A549 (cell line): ENCODE measurements around the gene NUMA1. TPM values are rescaled to one million over a fixed set of nuclear protein-coding genes. Genes with fewer than 3 reads are reported as not detected.

ENCODE experiments used
- ATAC-seq, 2 experiments: fragments of 200-7000 bp in 1 of 2; fragments of >200 bp in 1 of 2; cut with Nextera tagmentation in 1 of 2; cut with Tn5 transposase in 1 of 2; 3 replicates each; pipeline versions ENCODE4 v1.8.0 to v1.9.1; 2018 to 2020; ENCODE audit warnings: mild to moderate bottlenecking in 1 of 2, moderate library complexity in 1 of 2
- CTCF ChIA-PET: fragments of 300-600 bp; sonication (Branson Sonifier 250); formaldehyde crosslinking; extraction: SDS; loops from one replicate; lab custom pipeline; 2021; ENCODE audit warnings: antibody characterized with exemption, inconsistent platforms; lab: Yijun Ruan, JAX
- POLR2A ChIA-PET: fragments of 350-600 bp; formaldehyde crosslinking; extraction: SDS; loops from one replicate; lab custom pipeline; 2021; ENCODE audit warnings: antibody characterized with exemption, inconsistent platforms; lab: Yijun Ruan, JAX
- DNase-seq, 2 experiments: peaks; one replicate each; pipeline versions ENCODE4 v3.0.0 to v3.0.0-alpha.2; 2011 to 2016; ENCODE audit warnings: low read depth in 1 of 2, low spot score in 1 of 2
- FAIRE-seq: peaks from 2 replicates; lab custom pipeline; 2011; peaks lifted over from hg19 to GRCh38; lab: Jason Lieb, UNC
- H3K27ac ChIP-seq, 2 experiments: fragments of >200 bp; sonication (Bioruptor Twin); formaldehyde crosslinking; 3 replicates each; pipeline ENCODE4 v1.5.1; 2016 to 2017
- H3K4me1 ChIP-seq: fragments of >200 bp; sonication (Bioruptor Twin); formaldehyde crosslinking; 3 replicates; pipeline ENCODE4 v1.6.1; 2016
- H3K4me2 ChIP-seq: fragments of >200 bp; sonication (Bioruptor Twin); formaldehyde crosslinking; 3 replicates; pipeline ENCODE4 v1.6.1; 2016
- H3K4me3 ChIP-seq: fragments of >200 bp; sonication (Bioruptor Twin); formaldehyde crosslinking; 3 replicates; pipeline ENCODE4 v1.5.1; 2016
- H3K9me3 ChIP-seq: fragments of >200 bp; sonication (Bioruptor Twin); formaldehyde crosslinking; 3 replicates; pipeline ENCODE4 v1.6.1; 2016
- CBX8 ChIP-seq: fragments of 200-600 bp; sonication (generic); IDR thresholded peaks from 2 replicates; pipeline ENCODE4 v1.6.1; 2016
- EHF ChIP-seq: fragments of 250-450 bp; sonication (Bioruptor Pico); IDR thresholded peaks from 2 replicates; pipeline ENCODE4 v1.5.0; 2020; ENCODE audit warnings: mild to moderate bottlenecking
- ESRRA ChIP-seq: fragments of 150-350 bp; IDR thresholded peaks from 2 replicates; pipeline ENCODE4 v1.6.1; 2014; ENCODE audit warnings: mild to moderate bottlenecking, low read length, borderline replicate concordance
- HDAC2 ChIP-seq: fragments of 200-600 bp; sonication (generic); IDR thresholded peaks from 2 replicates; pipeline ENCODE4 v1.6.1; 2016
- JUN ChIP-seq, 2 experiments: fragments of >200 bp; sonication (Bioruptor Twin); formaldehyde crosslinking; IDR thresholded peaks; 2 replicates in 1 of 2; 3 replicates in 1 of 2; pipeline ENCODE4 v1.6.1; 2016 to 2017
- KDM1A ChIP-seq: fragments of 200-600 bp; sonication (generic); IDR thresholded peaks from 2 replicates; pipeline ENCODE4 v1.6.1; 2016; ENCODE audit warnings: low read depth, mild to moderate bottlenecking
- KDM5A ChIP-seq: fragments of 200-600 bp; sonication (generic); IDR thresholded peaks from 2 replicates; pipeline ENCODE4 v1.6.1; 2016; ENCODE audit warnings: antibody characterized with exemption, mild to moderate bottlenecking
- NPAS2 ChIP-seq: fragments of 250-450 bp; sonication (Bioruptor Pico); IDR thresholded peaks from 2 replicates; pipeline ENCODE4 v1.8.0; 2022; ENCODE audit warnings: mild to moderate bottlenecking, moderate library complexity, borderline replicate concordance
- PHF8 ChIP-seq: fragments of 200-600 bp; sonication (generic); IDR thresholded peaks from 2 replicates; pipeline ENCODE4 v1.6.1; 2016; ENCODE audit warnings: low read depth, mild to moderate bottlenecking, antibody characterized with exemption, moderate library complexity, borderline replicate concordance
- POLR2A ChIP-seq: IDR thresholded peaks from 2 replicates; pipeline ENCODE4 v1.6.1; 2012; ENCODE audit warnings: mild to moderate bottlenecking, low read length
- POLR2AphosphoS2 ChIP-seq: conservative IDR thresholded peaks from 2 replicates; pipeline ENCODE4 v1.6.1; 2012; ENCODE audit warnings: low read length, improper control_type of control experiment, inconsistent platforms
- RAD21 ChIP-seq, 2 experiments: fragments of >200 bp in 1 of 2; sonication (Bioruptor Twin) in 1 of 2; formaldehyde crosslinking in 1 of 2; IDR thresholded peaks in 1 of 2; conservative IDR thresholded peaks in 1 of 2; 2 replicates in 1 of 2; 3 replicates in 1 of 2; pipeline ENCODE4 v1.6.1; 2012 to 2018; ENCODE audit warnings: inconsistent platforms in 1 of 2
- RCOR1 ChIP-seq: fragments of 150-350 bp; IDR thresholded peaks from 2 replicates; pipeline ENCODE4 v1.6.1; 2014; ENCODE audit warnings: antibody characterized with exemption, low read length, low read depth
- RNF2 ChIP-seq: fragments of 200-600 bp; sonication (generic); IDR thresholded peaks from 2 replicates; pipeline ENCODE4 v1.6.1; 2016; ENCODE audit warnings: low read depth, mild to moderate bottlenecking, antibody characterized with exemption, moderate library complexity, borderline replicate concordance
- SMC3 ChIP-seq: fragments of >200 bp; sonication (Bioruptor Twin); formaldehyde crosslinking; IDR thresholded peaks from 3 replicates; pipeline ENCODE4 v1.6.1; 2018; ENCODE audit warnings: inconsistent platforms
- SREBF2 ChIP-seq: fragments of 450-650 bp; IDR thresholded peaks from 2 replicates; pipeline ENCODE4 v1.6.1; 2014; ENCODE audit warnings: mild to moderate bottlenecking, moderate library complexity
- TFCP2L1 ChIP-seq: fragments of 250-450 bp; sonication (Bioruptor Pico); IDR thresholded peaks from 2 replicates; pipeline ENCODE4 v1.5.0; 2021; ENCODE audit warnings: mild to moderate bottlenecking
- TP53 ChIP-seq: fragments of 250-450 bp; sonication (Bioruptor Pico); IDR thresholded peaks from 2 replicates; pipeline ENCODE4 v1.5.0; 2021; ENCODE audit warnings: mild to moderate bottlenecking, moderate library complexity
- ZFP36 ChIP-seq: fragments of 450-650 bp; IDR thresholded peaks from 2 replicates; pipeline ENCODE4 v1.6.1; 2014; ENCODE audit warnings: borderline replicate concordance; ENCODE audit not compliant: partially characterized antibody
- ZSCAN20 ChIP-seq: fragments of 250-450 bp; sonication (Bioruptor Pico); IDR thresholded peaks from 2 replicates; pipeline ENCODE4 v1.8.0; 2022; ENCODE audit warnings: mild to moderate bottlenecking, moderate library complexity
- WGBS: methylation state at CpG from one replicate; pipeline ENCODE4 v1.1.6; 2017; ENCODE audit errors: missing lambda C conversion rate; 5-methylcytosine and 5-hydroxymethylcytosine counted together
- polyA plus RNA-seq, 4 experiments: library from polyadenylated mRNA; depleted of rRNA in 3 of 4; stranded (reverse); fragments of >200 nt; fragmentation: RNase III in 1 of 4; extraction: RNeasy Plus Mini Kit Qiagen cat#74134 plus additional on column Dnase treatment in 1 of 4; gene quantifications; 2 replicates in 3 of 4; 3 replicates in 1 of 4; pipeline ENCODE4 v1.2.3, GENCODE V29; 2011 to 2017
- TF ChIP-seq, protein P1 (sequence below): IDR thresholded peaks from 2 replicates; pipeline ENCODE4 v1.6.1; 2012
- TF ChIP-seq, protein P2 (sequence below): IDR thresholded peaks from 2 replicates; pipeline ENCODE4 v1.6.1; 2012; ENCODE audit warnings: low read depth, borderline replicate concordance

The NUMA1 gene
- polyA plus RNA-seq, 2 of the 4 experiments (the other 2 are of a cell fraction) = 51.5 to 65.8 TPM

DNA sequence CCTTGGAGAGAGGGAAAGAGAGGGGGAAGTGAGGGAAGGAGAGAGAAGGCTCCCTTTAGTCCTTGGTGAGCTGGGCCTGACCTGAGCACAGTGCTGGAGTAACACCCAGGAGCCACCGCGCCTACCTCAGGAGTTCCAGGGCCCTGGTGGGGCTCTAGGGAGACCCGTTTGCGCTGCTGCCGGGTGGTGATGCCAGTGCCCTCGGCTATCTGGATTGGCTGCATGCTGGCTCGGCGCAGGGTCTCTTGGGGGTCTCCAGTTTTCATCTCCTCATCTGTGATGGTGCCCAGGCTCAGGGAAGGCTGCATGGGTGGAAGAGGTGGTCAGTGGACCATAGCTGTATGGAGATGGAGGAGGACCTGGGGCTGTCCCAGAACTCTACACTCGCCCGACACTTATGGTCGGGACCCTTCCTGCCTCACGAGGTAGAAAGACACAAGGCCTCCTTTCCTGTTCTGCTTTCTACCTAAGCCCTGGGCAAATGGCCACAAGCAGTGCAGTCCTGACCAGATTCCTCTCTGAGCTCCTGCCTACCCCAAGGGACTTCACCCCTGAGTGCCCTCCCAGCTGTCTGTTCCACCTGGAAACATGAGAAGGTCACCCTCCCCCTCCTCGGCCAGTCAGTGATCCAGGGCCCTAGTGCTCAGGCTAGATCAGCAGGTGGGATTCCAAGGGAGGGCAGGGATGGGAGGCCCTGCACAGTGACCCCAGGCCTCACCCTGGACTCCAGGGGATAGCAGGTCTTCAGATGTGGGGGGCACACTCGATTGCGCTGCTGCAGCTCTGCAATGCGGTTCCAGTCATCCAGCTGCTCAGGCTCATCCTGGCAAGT is 75.6 kb downstream of the NUMA1 start:
- Histone ChIP-seq H3K4me1 (no peaks in the 10 kb centered on the region), H3K4me2 (no peak overlapping the region), H3K27ac (no peak overlapping the region), H3K4me3 (no peak overlapping the region), H3K9me3 (no peaks in the 10 kb centered on the region)
- ATAC-seq (0 out of 6 replicates have a peak, but pooled peaks of 1 of the 2 experiments have one; percentile 3), DNase-seq (no peak), FAIRE-seq (no peak)
- TF ChIP-seq ESRRA (no peak), RAD21 (conservative IDR thresholded peaks at IDR 0.05 in 1 of 2, IDR thresholded peaks at IDR 0.05 in 1 of 2) (no peak), SMC3 (no peak), PHF8 (no peak), CBX8 (no peak), NPAS2 (CRISPR knock-in tag) (no peak), RCOR1 (no peak), TP53 (CRISPR knock-in tag) (no peak), SREBF2 (no peak), HDAC2 (no peak), POLR2A (no peak), RNF2 (no peak), POLR2AphosphoS2 (no peak; the same call in 1 of the 2 replicates), KDM1A (no peak), EHF (CRISPR knock-in tag) (no peak), ZSCAN20 (CRISPR knock-in tag) (no peak), KDM5A (no peak), ZFP36 (no peak)
- TF ChIP-seq, protein P1, sequence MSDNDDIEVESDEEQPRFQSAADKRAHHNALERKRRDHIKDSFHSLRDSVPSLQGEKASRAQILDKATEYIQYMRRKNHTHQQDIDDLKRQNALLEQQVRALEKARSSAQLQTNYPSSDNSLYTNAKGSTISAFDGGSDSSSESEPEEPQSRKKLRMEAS = no peak
- TF ChIP-seq, protein P2, sequence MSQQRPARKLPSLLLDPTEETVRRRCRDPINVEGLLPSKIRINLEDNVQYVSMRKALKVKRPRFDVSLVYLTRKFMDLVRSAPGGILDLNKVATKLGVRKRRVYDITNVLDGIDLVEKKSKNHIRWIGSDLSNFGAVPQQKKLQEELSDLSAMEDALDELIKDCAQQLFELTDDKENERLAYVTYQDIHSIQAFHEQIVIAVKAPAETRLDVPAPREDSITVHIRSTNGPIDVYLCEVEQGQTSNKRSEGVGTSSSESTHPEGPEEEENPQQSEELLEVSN = no peak
- POLR2A ChIA-PET = no interaction called here
- CTCF ChIA-PET = interaction anchor here (0.5 to 3.6 kb wide), 12 partner anchors 8 to 427 kb away, joined by 3 to 17 read pairs (median 4); no protein-coding TSS in a partner anchor
- WGBS = over 99% methylated on average over 15 of the region's 16 CpGs

- 94% methylated on average over 20 of the region's 20 CpGs for WGBS
- POLR2A ChIA-PET = no interaction called here
- no peak overlapping the region for H3K4me2 ChIP-seq
- no peak overlapping the region for H3K4me3 ChIP-seq
- no peak for FAIRE-seq
- H3K9me3 ChIP-seq = no peaks in the 10 kb centered on the region
- H3K27ac ChIP-seq = no peak overlapping the region
- peak in 1 of 2 experiments; percentile 30; a peak in 1 of 5 replicates for TF ChIP-seq JUN (IDR thresholded peaks at IDR 0.05)
- TF ChIP-seq TFCP2L1 (CRISPR knock-in tag) = no peak
- CTCF ChIA-PET = interaction anchor here (0.6 to 4.8 kb wide), 9 partner anchors 12 to 427 kb away, joined by 3 to 21 read pairs (median 7); partner anchors contain the start of genes RNF121 and XNDC1N
- DNase-seq = no peak
- no peak for ATAC-seq
- H3K4me1 ChIP-seq = 0 out of 3 replicates have a peak, but pooled peaks cover 9% of the 10 kb centered on the region
Observed at GRCh38 chr11:72003776-72004171, 76.6 kb downstream of the NUMA1 start.
